GM18520 (cell line): Measurements from ENCODE around the gene EIF3F.

Experiments used
- ATAC-seq: cut with Tn5 transposase; IDR thresholded peaks from one replicate; pipeline ENCODE4 v1.9.1; 2021; ENCODE audit not compliant: unreplicated experiment

The EIF3F gene

GRCh38 chr11:8038393-8038792, 51.3 kb downstream of the EIF3F start:
- ATAC-seq = no peak

GRCh38 chr11:8038811-8039529, 51.8 kb downstream of the EIF3F start:
- no peak for ATAC-seq

GRCh38 chr11:8039530-8040260, 52.6 kb downstream of the EIF3F start:
- ATAC-seq = no peak

GRCh38 chr11:8040261-8040920, 53.3 kb downstream of the EIF3F start:
- ATAC-seq = no peak

GRCh38 chr11:8040921-8041285, 53.8 kb downstream of the EIF3F start:
- ATAC-seq = no peak

- no peak for ATAC-seq
Observed at GRCh38 chr11:8041576-8041975, 54.4 kb downstream of the EIF3F start.

GRCh38 chr11:8043756-8044155, 56.6 kb downstream of the EIF3F start:
- ATAC-seq = no peak

GRCh38 chr11:8045839-8046238, 58.7 kb downstream of the EIF3F start:
- no peak for ATAC-seq

GRCh38 chr11:8047382-8047781, 60.2 kb downstream of the EIF3F start:
- ATAC-seq = no peak

- no peak for ATAC-seq
Observed at GRCh38 chr11:8049084-8049483, 61.9 kb downstream of the EIF3F start.
